NCI-H524 (cell line): ENCODE data around the gene PITPNC1.
"Not testable (repeated sequence)": the region's sequence is repeated elsewhere in the genome, so short reads cannot be mapped to it uniquely, and the experiment has no call there.

ENCODE experiments used
- DNase-seq, 2 experiments: peaks; one replicate each; lab custom pipeline; 2025; lab: John Stamatoyannopoulos, UW

PITPNC1 gene

DNA sequence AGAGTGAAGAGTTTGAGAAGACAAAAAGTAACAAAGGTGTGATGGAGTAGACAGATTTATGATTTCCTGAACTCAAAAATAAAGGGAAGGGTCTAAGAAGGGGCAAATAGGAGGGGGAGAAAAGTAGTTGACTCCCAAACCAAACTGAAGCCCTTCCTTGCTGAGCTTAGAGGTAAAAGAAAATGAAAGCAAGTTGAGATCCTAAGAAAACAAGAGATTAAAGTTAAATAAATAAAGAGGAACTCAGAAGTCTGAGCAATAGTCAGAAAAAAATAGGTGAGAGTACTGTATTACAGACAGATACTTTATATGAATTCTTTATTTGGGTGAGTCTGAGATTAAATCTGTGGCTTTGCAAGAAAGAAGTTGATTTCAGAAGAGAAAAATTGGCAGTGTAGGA, 7.4 kb upstream of the PITPNC1 start:
- DNase-seq: no peak

- DNase-seq: no peak
Measured at GRCh38 chr17:67372751-67373150, 4.3 kb upstream of the PITPNC1 start.

DNA sequence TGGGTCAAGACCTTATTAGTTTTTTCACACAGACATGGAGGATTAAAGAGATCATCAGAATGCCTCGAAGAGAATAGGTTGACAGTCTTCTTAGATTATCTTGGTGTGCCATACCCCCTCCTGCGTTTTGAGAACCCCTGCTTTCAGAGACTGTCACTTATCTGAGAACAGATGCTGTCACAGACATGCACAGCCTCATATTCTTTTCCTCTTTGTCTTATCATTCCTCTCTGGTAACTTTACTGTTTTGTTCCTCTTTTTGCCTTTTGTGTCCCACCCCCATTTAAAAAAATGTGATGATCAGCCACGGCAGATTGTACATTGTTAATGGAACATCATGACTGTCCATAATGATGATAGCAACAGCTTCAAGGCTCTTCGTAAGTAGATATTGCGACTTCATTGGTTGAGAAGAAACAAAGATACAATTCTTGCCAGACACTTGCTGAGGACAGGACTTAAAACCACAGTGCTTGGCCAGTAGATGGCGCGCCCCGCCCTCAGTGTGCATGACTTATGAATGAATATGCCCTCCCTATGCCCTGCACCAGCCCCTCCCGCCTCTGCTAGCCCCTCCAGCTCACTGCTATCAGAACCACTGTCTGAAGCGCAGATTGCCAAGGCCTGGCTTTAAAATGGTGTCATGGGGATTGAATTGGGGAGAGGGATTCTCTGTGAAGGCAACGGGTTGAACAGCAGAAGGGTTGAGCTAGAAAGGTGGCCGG, 2.6 kb upstream of the PITPNC1 start:
- peak; percentile 83 to 87 for DNase-seq

DNA sequence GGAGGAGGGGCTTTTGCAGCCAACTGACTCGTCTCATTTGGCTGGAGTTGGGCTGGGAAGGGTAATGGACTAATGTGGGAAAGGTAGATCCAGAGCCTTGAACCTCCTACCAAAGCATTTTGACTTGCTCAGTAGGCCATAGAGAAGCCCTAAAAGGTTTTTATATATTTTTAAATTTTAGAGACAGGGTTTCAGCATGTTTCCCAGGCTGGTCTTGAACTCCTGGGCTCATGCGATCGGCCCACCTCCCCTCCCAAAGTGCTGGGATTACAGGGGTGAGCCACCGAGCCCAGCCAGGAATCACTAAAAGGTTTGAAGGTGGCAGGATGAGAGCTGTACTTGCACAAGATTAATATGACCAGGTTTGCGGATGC, 2.0 kb upstream of the PITPNC1 start:
- DNase-seq: no peak

- no peak for DNase-seq
Measured at GRCh38 chr17:67375716-67376115, 1.4 kb upstream of the PITPNC1 start.

GRCh38 chr17:67376415-67376736, 705 bp upstream of the PITPNC1 start:
- no peak for DNase-seq

DNA sequence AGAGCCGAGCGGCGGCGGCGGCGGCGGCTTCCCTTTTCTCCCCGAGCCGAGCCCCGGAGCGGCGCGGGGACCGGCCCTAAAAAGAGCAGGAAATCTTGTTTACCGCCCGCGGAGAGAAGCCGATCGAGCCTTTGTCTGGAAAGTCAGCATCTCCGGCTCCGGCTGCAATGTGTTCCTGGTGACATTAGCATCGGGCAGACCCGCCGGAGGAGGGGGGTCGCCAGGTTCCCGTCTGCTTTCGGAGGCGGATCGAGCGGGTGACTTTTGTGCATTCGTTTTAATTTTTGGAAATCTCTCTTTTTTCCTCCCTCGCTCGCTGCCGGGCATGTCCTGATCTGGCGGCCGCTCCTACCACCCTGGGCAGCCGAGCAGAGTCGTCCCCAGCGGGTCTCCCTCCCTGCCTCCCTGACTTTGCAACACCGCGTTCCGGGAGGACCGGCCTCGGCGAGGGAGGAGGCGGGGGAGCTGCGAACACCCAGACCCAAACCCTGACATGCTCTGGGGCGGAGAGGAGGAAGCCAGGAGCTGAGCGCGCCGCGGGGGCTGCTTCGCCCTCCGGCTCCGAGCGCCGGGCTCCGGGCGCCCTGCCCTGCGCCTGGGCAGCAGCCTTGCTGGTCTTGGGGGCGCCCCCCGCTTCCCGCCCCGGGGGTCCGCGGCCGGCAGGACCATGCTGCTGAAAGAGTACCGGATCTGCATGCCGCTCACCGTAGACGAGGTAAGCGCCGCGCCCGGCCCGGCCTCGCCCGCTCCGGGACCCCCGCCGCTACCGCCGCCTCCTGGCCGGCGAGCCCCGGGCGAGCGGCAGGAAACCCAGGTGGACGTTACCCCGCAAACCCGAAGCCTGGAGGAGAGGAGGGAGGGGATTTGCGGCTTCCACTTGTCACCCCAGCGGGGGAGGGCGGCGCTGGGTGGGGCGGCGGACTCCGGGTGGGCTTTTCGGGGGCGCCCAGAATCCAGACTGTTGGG, 690 bp downstream of the PITPNC1 start:
- DNase-seq: peak in 1 of 2 experiments; percentile 53

GRCh38 chr17:67378454-67379250, 1.6 kb downstream of the PITPNC1 start:
- DNase-seq: peak; percentile 59 to 80

DNA sequence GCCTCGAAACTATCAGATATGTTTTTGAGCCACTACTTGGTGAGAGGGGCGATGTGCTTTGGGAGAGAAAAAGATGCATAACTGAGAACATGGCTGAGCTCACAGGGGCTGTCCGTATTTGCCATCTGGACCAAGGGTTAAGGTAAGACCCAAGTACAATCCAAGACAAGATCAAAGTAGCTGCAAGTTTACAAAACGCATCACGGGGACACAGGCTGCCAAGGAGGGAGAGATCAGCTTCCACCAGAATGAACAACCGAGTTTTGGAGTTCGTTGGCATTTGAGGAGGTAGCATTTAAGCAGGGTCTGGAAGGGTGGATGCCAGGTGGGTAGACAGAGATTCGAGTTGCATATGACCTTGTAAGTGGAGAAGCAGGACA, 2.2 kb downstream of the PITPNC1 start:
- no peak for DNase-seq

DNA sequence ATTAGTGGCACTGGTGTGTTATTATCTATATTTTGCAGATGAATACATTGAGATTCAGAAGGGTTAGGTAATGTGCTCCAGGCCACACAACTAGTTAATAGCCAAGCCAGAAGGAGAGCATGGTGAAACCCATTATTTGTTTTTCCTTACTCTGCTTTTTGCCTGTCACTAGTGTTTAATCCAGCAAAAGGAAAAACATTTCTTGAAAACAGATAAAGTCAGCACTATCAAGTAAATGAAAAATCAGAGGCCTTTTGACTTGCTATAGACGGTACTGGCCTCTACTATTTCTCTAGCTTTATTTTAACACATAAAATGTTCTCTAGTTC, 4.8 kb downstream of the PITPNC1 start:
- DNase-seq: no peak

GRCh38 chr17:67385122-67385988, 8.3 kb downstream of the PITPNC1 start:
- DNase-seq: no peak

GRCh38 chr17:67386965-67387551, 10.0 kb downstream of the PITPNC1 start:
- DNase-seq: peak; percentile 36 to 55

DNA sequence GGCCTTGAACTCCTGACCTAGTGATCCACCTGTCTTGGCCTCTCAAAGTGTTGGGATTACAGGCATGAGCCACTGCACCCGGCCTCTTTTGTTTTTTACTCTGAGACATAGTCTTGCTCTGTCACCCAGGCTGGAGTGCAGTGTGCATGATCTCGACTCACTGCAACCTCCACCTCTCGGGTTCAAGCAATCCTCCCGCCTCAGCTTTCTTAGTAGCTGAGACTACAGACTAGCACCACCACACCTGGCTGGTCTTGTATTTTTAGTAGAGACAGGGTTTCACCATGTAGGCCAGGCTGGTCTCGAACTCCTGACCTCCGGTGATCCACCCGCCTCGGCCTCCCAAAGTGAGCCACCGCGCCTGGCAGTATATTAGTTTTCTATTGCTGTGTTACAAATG, 11.5 kb downstream of the PITPNC1 start:
- DNase-seq: not testable (repeated sequence)

DNA sequence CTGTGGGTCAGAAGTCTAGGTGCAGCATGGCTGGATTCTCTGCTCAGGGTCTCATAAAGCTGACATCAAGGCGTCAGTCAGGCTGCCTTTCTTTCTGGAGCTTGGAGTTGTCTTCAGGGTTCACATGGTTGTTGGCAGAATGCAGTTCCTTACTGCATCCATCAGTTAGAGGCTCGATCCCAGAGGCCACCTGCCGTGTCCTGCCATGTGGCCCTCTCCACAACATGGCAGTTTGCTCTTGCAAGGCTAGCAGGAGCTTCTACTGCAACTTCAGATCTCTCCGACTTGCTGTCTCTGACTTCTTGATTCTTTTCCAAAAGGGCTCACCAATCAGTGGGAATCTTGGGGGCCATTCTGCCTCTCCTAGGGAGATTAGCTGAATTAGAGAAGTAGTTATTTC, 11.9 kb downstream of the PITPNC1 start:
- DNase-seq: no peak

DNA sequence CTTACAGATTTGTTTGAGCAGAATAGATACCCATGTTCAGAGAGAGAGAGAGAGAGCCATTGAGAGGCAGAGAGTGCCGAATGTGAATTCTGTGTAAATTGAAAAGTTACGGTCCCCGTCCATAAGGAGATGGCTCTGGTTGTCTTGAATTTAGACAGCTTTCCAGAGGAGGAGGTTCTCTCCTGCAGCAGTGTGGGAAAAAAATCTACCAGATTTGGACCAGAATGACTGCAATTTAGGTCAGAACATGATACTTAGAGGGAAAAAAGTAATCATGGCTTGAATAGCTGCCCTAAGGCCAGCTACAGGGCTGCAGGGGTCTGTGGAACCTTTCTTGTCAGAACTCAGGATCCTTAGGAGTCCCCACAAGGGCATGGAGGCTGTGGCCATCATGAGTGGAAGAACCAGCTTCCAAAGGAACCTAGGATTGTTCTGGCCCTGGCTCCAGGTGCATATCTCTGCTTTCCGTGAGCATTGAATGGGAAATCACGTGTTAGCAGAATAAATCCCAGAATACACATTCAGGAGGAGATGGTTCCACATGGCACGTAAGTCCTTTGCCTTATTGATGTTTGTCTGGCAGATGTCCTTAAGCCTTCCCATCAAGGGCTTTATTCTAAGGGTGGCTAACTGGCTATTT, 13.0 kb downstream of the PITPNC1 start:
- peak; percentile 32 to 74 for DNase-seq

GRCh38 chr17:67390646-67391361, 13.7 kb downstream of the PITPNC1 start:
- DNase-seq: peak in 1 of 2 experiments; percentile 68

GRCh38 chr17:67392111-67392510, 15.0 kb downstream of the PITPNC1 start:
- DNase-seq: no peak

GRCh38 chr17:67393809-67394397, 16.8 kb downstream of the PITPNC1 start:
- DNase-seq: no peak

DNA sequence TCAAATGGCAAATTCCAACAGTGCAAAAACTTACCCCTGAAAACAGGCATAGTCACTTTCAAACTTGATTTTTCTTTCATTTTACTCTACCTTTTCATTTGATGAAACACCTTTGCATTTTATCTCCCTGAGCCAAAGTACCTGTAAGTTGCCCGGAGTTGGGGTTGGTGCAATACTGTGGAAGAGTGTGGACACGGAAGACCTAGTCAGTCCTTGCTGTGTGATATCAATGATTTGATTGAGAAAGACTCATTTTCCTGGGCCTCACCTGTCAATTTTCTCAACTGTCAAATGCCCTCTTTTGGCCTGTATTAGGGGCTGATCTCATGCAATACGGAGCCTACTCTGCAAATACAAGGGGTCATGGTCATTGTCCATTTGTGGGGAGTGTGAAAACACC, 22.6 kb downstream of the PITPNC1 start:
- DNase-seq: no peak

DNA sequence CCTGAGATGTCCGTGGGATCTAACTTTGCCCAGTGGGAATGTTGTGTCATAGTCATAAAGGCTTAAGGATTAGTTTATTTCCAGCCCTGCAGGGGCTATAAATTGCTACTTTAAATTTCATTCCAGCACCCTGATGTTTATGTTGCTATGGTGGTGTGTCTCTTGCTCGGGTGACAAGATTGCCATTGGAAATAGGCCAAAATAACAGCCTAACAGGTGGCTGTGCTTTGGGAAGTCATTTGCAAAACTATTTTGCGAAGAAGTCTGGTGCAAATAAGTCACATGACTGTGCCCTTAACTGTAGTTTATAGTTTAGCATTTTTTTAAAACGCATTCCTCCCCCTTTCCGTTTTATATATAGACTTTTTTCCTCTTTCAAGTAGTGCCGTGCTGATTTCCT, 23.1 kb downstream of the PITPNC1 start:
- DNase-seq: peak in 1 of 2 experiments; percentile 22
